ENCODE data around the gene METTL22. TPM values are rescaled to one million over a fixed set of nuclear protein-coding genes. Genes with fewer than 3 reads are reported as not detected.

The METTL22 gene
- total RNA-seq, 2 donors from 2014 or later: 18.9 to 47.5 TPM

- no peaks in the 10 kb centered on the region for H3K27me3 ChIP-seq
- TF ChIP-seq, protein P1, sequence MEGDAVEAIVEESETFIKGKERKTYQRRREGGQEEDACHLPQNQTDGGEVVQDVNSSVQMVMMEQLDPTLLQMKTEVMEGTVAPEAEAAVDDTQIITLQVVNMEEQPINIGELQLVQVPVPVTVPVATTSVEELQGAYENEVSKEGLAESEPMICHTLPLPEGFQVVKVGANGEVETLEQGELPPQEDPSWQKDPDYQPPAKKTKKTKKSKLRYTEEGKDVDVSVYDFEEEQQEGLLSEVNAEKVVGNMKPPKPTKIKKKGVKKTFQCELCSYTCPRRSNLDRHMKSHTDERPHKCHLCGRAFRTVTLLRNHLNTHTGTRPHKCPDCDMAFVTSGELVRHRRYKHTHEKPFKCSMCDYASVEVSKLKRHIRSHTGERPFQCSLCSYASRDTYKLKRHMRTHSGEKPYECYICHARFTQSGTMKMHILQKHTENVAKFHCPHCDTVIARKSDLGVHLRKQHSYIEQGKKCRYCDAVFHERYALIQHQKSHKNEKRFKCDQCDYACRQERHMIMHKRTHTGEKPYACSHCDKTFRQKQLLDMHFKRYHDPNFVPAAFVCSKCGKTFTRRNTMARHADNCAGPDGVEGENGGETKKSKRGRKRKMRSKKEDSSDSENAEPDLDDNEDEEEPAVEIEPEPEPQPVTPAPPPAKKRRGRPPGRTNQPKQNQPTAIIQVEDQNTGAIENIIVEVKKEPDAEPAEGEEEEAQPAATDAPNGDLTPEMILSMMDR (IDR thresholded peaks at IDR 0.05): no peak
- no peak for TF ChIP-seq POLR2A (IDR thresholded peaks at IDR 0.05)
- no peaks in the 10 kb centered on the region for H3K9me3 ChIP-seq
- intact Hi-C loops (cut with DNase I): no loop called here
- no peak overlapping the region for H3K4me3 ChIP-seq
- H3K4me1 ChIP-seq: no peaks in the 10 kb centered on the region
- DNase-seq: no peak
- no peaks in the 10 kb centered on the region for H3K36me3 ChIP-seq (replicated peaks in 1 of 2; ENCODE audit: insufficient read depth in 1 of 2, low read depth in 2 of 2)
- no peak overlapping the region for H3K27ac ChIP-seq
- ATAC-seq: no peak
Measured at GRCh38 chr16:8605554-8605953, 15.9 kb upstream of the METTL22 start.

DNA sequence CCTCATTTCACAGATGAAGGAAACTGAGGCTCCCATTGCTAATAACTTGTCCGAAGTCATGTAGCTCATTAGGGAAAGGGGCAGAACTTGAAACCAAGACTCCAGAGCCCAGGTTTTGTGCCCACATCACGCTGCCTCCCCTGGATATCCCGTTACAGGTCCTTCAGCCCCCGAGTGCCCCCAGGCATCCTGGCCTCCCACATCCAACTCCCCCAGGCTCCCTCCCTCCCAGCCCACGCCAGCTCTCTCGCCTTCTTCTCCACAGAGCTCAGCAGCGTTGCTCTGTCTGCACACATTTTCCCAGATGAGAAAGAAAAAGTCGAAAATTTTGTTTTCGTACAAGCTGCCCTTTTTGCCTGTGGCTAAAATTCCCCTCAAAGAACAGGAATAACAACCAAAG lies 14.3 kb upstream of the METTL22 start:
- intact Hi-C loops (cut with DNase I): no loop called here
- ATAC-seq (no peak), DNase-seq (no peak)
- H3K27me3 ChIP-seq: no peaks in the 10 kb centered on the region
- no peak for TF ChIP-seq POLR2A (IDR thresholded peaks at IDR 0.05)
- TF ChIP-seq, protein P1 (IDR thresholded peaks at IDR 0.05): no peak
- no peaks in the 10 kb centered on the region for H3K9me3 ChIP-seq
- H3K4me1 ChIP-seq: no peaks in the 10 kb centered on the region
- H3K4me3 ChIP-seq: no peak overlapping the region
- no peak overlapping the region for H3K27ac ChIP-seq
- WGBS, 2 donors: 55 to 58% methylated on average over 9 of the region's 9 CpGs
- H3K36me3 ChIP-seq (replicated peaks in 1 of 2; ENCODE audit: insufficient read depth in 1 of 2, low read depth in 2 of 2): no peaks in the 10 kb centered on the region

GRCh38 chr16:8611122-8611521 lies 10.4 kb upstream of the METTL22 start:
- no peak for ATAC-seq
- Histone ChIP-seq H3K4me3 (no peak overlapping the region), H3K4me1 (no peaks in the 10 kb centered on the region), H3K9me3 (no peaks in the 10 kb centered on the region), H3K27ac (no peak overlapping the region), H3K27me3 (no peaks in the 10 kb centered on the region), H3K36me3 (replicated peaks in 1 of 2; ENCODE audit: insufficient read depth in 1 of 2, low read depth in 2 of 2) (no peaks in the 10 kb centered on the region)
- WGBS, 2 donors: 71 to 75% methylated on average over 3 to 4 of the region's 4 CpGs
- no peak for TF ChIP-seq POLR2A (IDR thresholded peaks at IDR 0.05)
- TF ChIP-seq, protein P1 (IDR thresholded peaks at IDR 0.05): no peak
- intact Hi-C loops (cut with DNase I): no loop called here
- DNase-seq: no peak

- DNase-seq: no peak
- H3K9me3 ChIP-seq: no peaks in the 10 kb centered on the region
- H3K27me3 ChIP-seq: no peaks in the 10 kb centered on the region
- H3K4me1 ChIP-seq: no peaks in the 10 kb centered on the region
- no peak for TF ChIP-seq POLR2A (IDR thresholded peaks at IDR 0.05)
- TF ChIP-seq, protein P1 (IDR thresholded peaks at IDR 0.05): no peak
- no peak overlapping the region for H3K27ac ChIP-seq
- WGBS, 2 donors: 87 to 89% methylated on average over 1 of the region's 1 CpG
- no peak overlapping the region for H3K4me3 ChIP-seq
- intact Hi-C loops (cut with DNase I): no loop called here
- H3K36me3 ChIP-seq (replicated peaks in 1 of 2; ENCODE audit: insufficient read depth in 1 of 2, low read depth in 2 of 2): no peaks in the 10 kb centered on the region
- ATAC-seq: no peak
Measured at GRCh38 chr16:8611886-8612600, 9.5 kb upstream of the METTL22 start.

GRCh38 chr16:8614435-8615029 lies 7.0 kb upstream of the METTL22 start:
- no peaks in the 10 kb centered on the region for H3K27me3 ChIP-seq
- no peaks in the 10 kb centered on the region for H3K36me3 ChIP-seq (replicated peaks in 1 of 2; ENCODE audit: insufficient read depth in 1 of 2, low read depth in 2 of 2)
- no peak for ATAC-seq
- H3K4me3 ChIP-seq: no peak overlapping the region
- H3K9me3 ChIP-seq: no peaks in the 10 kb centered on the region
- H3K4me1 ChIP-seq: no peaks in the 10 kb centered on the region
- no peak overlapping the region for H3K27ac ChIP-seq
- no peak for DNase-seq
- TF ChIP-seq, protein P1 (IDR thresholded peaks at IDR 0.05): no peak
- TF ChIP-seq POLR2A (IDR thresholded peaks at IDR 0.05): no peak
- intact Hi-C loops (cut with DNase I): no loop called here
- WGBS, 2 donors: 33 to 38% methylated on average over 9 of the region's 9 CpGs

Data from body of pancreas (tissue), 4 donors.